Lower lobe of right lung (tissue), 2 donors: Measurements from ENCODE around the gene RUNX3. TPM values are rescaled to one million over a fixed set of nuclear protein-coding genes. Genes with fewer than 3 reads are reported as not detected.

ENCODE experiments used
- ATAC-seq, 2 donors: fragments of 200-7000 bp; cut with Tn5 transposase; one replicate each; pipeline ENCODE4 v1.9.1; 2020 to 2022; ENCODE audit warnings: mild to moderate bottlenecking in 2 of 2, moderate library complexity in 2 of 2
- DNase-seq: peaks from one replicate; pipeline ENCODE4 v3.0.0-alpha.2; 2020
- H3K27ac ChIP-seq: fragments of 200-600 bp; one replicate; pipeline ENCODE4 v1.8.0; 2022
- H3K27me3 ChIP-seq: fragments of 200-600 bp; one replicate; pipeline ENCODE4 v1.8.0; 2022; ENCODE audit warnings: low read depth
- H3K36me3 ChIP-seq: fragments of 200-600 bp; one replicate; pipeline ENCODE4 v1.8.0; 2022; ENCODE audit warnings: mild to moderate bottlenecking
- H3K4me1 ChIP-seq: fragments of 200-600 bp; one replicate; pipeline ENCODE4 v1.8.0; 2022
- H3K4me3 ChIP-seq: fragments of 200-600 bp; one replicate; pipeline ENCODE4 v1.8.0; 2022; ENCODE audit warnings: mild to moderate bottlenecking
- H3K9me3 ChIP-seq: fragments of 200-600 bp; one replicate; pipeline ENCODE4 v1.8.0; 2022
- CTCF ChIP-seq: fragments of 200-600 bp; IDR thresholded peaks from one replicate; pipeline ENCODE4 v1.8.0; 2022; ENCODE audit warnings: antibody characterized with exemption, mild to moderate bottlenecking
- intact Hi-C: fragments of 100-400 bp; cut with DNase I; formaldehyde crosslinking; loops from one replicate; pipeline ENCODE4 v1.11.0; 2022
- total RNA-seq: library from RNA; stranded (reverse); fragmentation: NEBNext Ultra II Directional; extraction: Animal tissue kit (Norgen Biotek cat#: 25700); gene quantifications from one replicate; pipeline ENCODE4 v1.2.1, GENCODE V29; 2021
- donor health status: DM: no; HTN: yes; CAD: no; lungs with severe emphysema.

RUNX3 gene
- total RNA-seq, 1 donor from 2014 or later = 13.1 TPM

GRCh38 chr1:24968941-24969585 lies 39.0 kb upstream of the RUNX3 start:
- DNase-seq = no peak
- TF ChIP-seq CTCF = no peak

DNA sequence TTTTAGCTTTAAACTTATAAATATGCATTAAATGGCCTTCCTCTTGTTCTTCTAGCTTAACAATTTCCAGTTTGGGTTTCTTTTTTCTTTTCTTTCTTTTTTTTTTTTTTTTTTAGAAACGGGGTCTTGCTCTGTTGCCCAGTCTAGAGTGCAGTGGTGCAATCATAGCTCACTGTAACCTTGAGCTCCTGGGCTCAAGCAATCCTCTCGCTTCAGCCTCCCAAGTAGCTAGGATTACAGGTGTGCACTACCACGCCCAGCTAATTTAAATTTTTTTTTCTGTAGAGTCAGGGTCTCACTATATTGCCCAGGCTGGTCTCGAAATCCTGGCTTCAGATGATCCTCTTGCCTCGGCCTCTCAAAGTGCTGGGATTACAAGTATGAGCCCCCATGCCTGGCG lies 37.9 kb upstream of the RUNX3 start:
- H3K9me3 ChIP-seq = no peaks in the 10 kb centered on the region
- H3K4me3 ChIP-seq = no peak overlapping the region
- no peaks in the 10 kb centered on the region for H3K4me1 ChIP-seq
- H3K27ac ChIP-seq = no peak overlapping the region
- DNase-seq (no peak), ATAC-seq (no peak)
- intact Hi-C loops = no loop called here
- no peak for TF ChIP-seq CTCF
- no peaks in the 10 kb centered on the region for H3K36me3 ChIP-seq
- H3K27me3 ChIP-seq = peaks cover 18% of the 10 kb centered on the region

More at GRCh38 chr1:24968941-24969585, 39.0 kb upstream of the RUNX3 start:
- Histone ChIP-seq H3K4me1 (no peaks in the 10 kb centered on the region), H3K4me3 (no peak overlapping the region), H3K36me3 (no peaks in the 10 kb centered on the region), H3K9me3 (no peaks in the 10 kb centered on the region), H3K27ac (no peak overlapping the region), H3K27me3 (peaks cover 13% of the 10 kb centered on the region)
- intact Hi-C loops = no loop called here
- ATAC-seq = no peak

GRCh38 chr1:24967555-24967954 lies 37.5 kb upstream of the RUNX3 start:
- H3K4me1 ChIP-seq = no peaks in the 10 kb centered on the region
- no peaks in the 10 kb centered on the region for H3K9me3 ChIP-seq
- peaks cover 18% of the 10 kb centered on the region for H3K27me3 ChIP-seq
- H3K27ac ChIP-seq = no peak overlapping the region
- ATAC-seq = no peak
- intact Hi-C loops = no loop called here
- TF ChIP-seq CTCF = no peak
- H3K4me3 ChIP-seq = no peak overlapping the region
- no peak for DNase-seq
- no peaks in the 10 kb centered on the region for H3K36me3 ChIP-seq

- intact Hi-C loops = no loop called here
- no peak overlapping the region for H3K4me3 ChIP-seq
- no peaks in the 10 kb centered on the region for H3K9me3 ChIP-seq
- no peak for TF ChIP-seq CTCF
- H3K27me3 ChIP-seq = peaks cover 18% of the 10 kb centered on the region
- ATAC-seq (no peak), DNase-seq (no peak)
- no peak overlapping the region for H3K27ac ChIP-seq
- no peaks in the 10 kb centered on the region for H3K36me3 ChIP-seq
- no peaks in the 10 kb centered on the region for H3K4me1 ChIP-seq
Observed at GRCh38 chr1:24966724-24967346, 36.8 kb upstream of the RUNX3 start.

GRCh38 chr1:24966121-24966723 lies 36.1 kb upstream of the RUNX3 start:
- ATAC-seq (no peak), DNase-seq (no peak)
- no peak for TF ChIP-seq CTCF

More at GRCh38 chr1:24966121-24966723, 36.1 kb upstream of the RUNX3 start:
- H3K27ac ChIP-seq = no peak overlapping the region
- H3K4me3 ChIP-seq = no peak overlapping the region
- no peaks in the 10 kb centered on the region for H3K4me1 ChIP-seq
- intact Hi-C loops = no loop called here
- no peaks in the 10 kb centered on the region for H3K9me3 ChIP-seq
- H3K27me3 ChIP-seq = peaks cover 18% of the 10 kb centered on the region
- H3K36me3 ChIP-seq = no peaks in the 10 kb centered on the region
